CD4-positive, alpha-beta T cell treated with Interferon alpha-2 for 1 hour (primary cell): Measurements from ENCODE around the gene TBCD.

ENCODE experiments used
- DNase-seq, 2 donors: peaks; one replicate each; pipeline ENCODE4 v3.0.0-alpha.2; 2020 to 2022

The TBCD gene

DNA sequence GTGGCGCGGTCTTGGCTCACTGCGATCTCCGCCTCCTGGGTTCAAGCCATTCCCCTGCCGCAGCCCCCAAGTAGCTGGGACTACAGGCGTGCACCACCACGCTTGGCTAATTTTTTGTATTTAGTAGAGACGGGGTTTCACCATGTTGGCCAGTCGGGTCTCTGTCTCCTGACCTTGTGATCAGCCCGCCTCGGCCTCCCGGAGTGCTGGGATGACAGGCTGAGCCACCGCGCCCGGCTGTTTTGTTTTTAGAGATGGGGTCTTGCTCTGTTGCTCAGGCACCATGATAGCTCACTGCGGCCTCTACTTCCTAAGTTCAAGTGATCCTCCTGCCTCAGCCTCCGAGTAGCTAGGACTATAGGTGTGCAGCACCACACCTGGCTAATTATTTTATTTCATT lies 60.7 kb downstream of the TBCD start:
- DNase-seq: no peak

- DNase-seq: no peak
These were observed 61.6 kb downstream of the TBCD start for GRCh38 chr17:82813299-82814051.

DNA sequence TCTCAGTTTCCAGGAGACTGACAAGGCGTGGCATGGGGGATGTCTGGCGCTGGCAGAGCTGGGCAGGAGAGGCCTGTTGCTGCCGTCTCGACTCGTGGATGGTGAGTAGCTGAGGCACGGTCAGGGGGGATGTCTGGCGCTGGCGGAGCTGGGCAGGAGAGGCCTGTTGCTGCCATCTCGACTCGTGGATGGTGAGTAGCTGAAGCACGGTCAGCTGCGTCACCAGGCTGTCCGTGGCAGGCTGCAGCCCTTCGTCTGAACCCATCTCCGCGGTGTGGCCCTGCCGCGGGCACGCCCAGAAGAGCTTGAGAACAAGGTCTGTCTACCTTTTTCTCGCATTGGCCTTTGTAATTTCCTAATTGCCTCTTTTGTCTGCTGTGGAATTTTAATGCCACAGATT lies 63.0 kb downstream of the TBCD start:
- DNase-seq: no peak

- DNase-seq: no peak
These were observed 63.5 kb downstream of the TBCD start for GRCh38 chr17:82815354-82815753.

GRCh38 chr17:82815790-82816305 lies 64.0 kb downstream of the TBCD start:
- no peak for DNase-seq

- DNase-seq: no peak
These were observed 64.5 kb downstream of the TBCD start for GRCh38 chr17:82816358-82816757.

DNA sequence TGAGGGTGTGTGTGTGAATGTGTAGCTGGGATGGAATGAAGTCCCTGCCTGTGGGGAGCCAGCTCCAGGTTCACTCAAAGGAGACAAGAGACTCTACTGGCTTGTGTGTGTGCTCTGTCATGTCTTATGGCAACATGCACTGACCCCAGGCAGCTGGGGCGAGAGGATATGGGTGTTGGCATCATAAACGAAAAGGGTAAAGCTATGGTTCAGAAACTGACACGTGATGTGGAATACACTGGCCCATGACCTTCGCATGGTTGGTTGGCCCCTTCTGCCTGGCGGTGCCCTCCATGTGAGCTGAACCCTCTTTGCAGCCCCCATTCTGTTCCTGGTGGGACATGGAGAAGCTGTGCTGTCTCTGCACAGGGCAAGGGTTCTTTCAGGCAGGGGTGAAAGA lies 66.1 kb downstream of the TBCD start:
- no peak for DNase-seq

GRCh38 chr17:82820278-82821251 lies 68.7 kb downstream of the TBCD start:
- DNase-seq: no peak

GRCh38 chr17:82821554-82821953 lies 69.7 kb downstream of the TBCD start:
- no peak for DNase-seq

GRCh38 chr17:82822281-82822680 lies 70.4 kb downstream of the TBCD start:
- DNase-seq: no peak

- no peak for DNase-seq
These were observed 71.1 kb downstream of the TBCD start for GRCh38 chr17:82823004-82823403.

DNA sequence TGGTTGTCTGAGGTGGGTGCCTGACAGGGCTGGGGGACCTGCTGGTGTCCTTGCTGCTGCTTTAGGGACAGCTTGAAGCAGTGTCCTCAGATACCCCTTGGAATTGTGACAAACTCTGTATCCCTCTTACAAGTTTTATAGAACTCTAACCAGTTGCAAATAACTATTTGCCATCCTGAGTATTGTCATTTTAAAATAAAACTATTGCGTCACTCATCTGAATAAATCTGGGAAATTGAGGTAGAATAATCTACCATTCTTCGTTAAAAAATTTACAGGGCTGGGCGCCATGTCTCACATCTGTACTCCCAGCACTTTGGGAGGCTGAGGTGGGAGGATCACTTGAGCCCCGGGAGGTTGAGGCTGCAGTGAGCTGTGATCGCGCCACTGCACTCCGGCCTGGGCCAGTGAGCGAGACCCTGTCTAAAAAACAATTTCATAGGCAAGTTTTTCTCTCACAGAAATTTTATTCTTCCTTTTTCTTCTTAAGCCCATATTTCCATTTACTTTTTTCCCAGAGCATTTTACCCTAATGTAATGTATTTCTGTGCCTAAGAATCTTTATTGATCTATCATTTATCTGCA lies 73.8 kb downstream of the TBCD start:
- DNase-seq: no peak

- DNase-seq: no peak
These were observed 74.3 kb downstream of the TBCD start for GRCh38 chr17:82826211-82826610.

DNA sequence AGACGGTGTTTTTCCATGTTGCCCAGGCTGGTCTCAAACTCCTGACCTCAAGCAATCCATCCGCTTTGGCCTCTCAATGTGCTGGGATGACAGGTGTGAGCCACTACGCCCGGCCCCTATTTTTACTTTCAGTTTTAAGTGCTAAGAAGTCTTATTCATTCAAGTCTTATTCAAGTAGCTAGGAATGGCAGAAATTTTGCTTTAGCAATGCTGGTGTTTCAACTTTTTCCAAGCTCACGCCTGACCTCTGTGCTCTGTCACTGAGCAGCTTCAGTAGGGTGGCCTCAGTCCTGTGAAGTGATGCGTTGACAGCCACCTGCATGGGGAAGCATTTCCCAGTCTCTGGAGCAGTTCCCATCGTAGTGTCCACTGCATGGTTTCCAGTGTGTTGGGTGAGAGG lies 75.1 kb downstream of the TBCD start:
- no peak for DNase-seq

- no peak for DNase-seq
These were observed 77.1 kb downstream of the TBCD start for GRCh38 chr17:82828875-82829487.

DNA sequence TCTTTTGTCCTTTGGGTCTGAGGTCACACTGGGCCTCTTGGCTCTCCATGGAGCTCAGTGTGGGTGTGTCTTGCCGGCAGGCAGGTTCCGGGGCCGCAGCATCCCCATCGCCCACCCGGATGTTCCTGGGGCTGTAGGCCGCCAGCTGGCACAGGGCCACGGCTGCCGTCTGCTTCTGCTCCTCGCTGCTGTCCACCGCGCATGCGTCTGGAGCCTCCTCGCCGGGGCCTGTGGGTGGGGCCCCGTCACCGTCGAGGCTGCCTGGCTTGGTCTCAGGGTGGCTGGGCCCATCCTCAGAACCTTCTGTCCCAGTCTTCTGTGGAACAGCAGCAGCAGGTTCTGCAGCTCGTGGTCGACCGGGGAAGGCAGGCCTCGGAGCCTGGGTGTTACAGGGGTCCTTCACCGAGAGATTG lies 78.4 kb downstream of the TBCD start:
- no peak for DNase-seq

GRCh38 chr17:82831041-82831817 lies 79.4 kb downstream of the TBCD start:
- no peak for DNase-seq

GRCh38 chr17:82831818-82832200 lies 79.9 kb downstream of the TBCD start:
- DNase-seq: no peak

DNA sequence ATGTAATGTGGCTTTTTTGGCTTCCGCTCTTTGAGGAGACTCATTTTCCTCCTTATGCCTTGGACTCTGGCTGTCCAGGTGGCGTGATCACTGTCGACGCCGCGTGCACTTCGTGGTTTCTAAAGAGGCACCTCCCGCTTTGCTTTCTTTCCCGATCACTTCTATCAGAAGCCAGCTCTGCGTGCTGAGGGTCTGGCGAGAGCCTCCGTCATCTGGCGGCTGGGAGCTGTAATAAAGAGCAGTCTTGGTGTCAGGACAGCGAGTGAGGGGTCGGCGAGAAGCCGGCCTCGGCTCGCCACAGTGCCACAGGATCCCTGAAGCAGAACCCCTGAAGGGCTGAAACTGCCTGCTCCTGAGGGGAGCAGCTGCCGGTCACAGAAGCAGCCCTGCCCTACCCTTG lies 80.5 kb downstream of the TBCD start:
- no peak for DNase-seq

GRCh38 chr17:82832881-82833475 lies 81.1 kb downstream of the TBCD start:
- no peak for DNase-seq

DNA sequence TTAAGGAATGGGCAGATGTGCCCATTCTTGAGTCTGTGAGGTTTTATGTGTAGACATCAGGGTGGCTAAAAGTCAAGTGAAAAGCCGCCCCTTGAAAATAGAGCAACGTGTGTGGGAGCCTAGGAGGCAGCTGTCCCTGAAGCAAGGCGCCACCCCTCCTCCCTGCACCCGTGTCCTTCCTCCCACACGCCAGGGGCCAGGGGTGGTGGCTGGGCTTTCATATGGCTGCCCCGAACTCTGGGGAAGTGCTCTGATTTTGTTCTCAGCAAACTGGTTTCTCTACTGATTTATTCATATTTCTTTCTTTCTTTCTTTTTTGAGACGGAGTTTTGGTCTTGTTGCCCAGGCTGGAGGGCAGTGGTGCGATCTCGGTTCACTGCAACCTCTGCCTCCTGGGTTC lies 83.3 kb downstream of the TBCD start:
- no peak for DNase-seq
